Measurements from ENCODE around the gene LRRC30. TPM values are rescaled to one million over a fixed set of nuclear protein-coding genes. Genes with fewer than 3 reads are reported as not detected.

Gene LRRC30
- polyA plus RNA-seq (2013, experiment 1 of 2) = not detected
- polyA plus RNA-seq (2013, experiment 2 of 2) = not detected

GRCh38 chr18:7230626-7231349 lies at the start of gene LRRC30:
TSS of gene LRRC30 (plus strand) at chr18:7231089. CDS start at chr18:7231139, 50 bp downstream.
- no peaks in the 10 kb centered on the region for H3K36me3 ChIP-seq (ENCODE audit: control insufficient read depth, insufficient read depth, low read length)
- no CpG with 5 or more reads among the region's 13 CpGs for WGBS (ENCODE audit: extremely low coverage, insufficient coverage, low lambda C conversion rate)
- no peak for DNase-seq

GRCh38 chr18:7185701-7186100 lies 45.2 kb upstream of the LRRC30 start:
- Histone ChIP-seq H3K4me3 (ENCODE audit: low read length) (no peak overlapping the region), H3K23ac (ENCODE audit: low read length) (no peak overlapping the region), H3K4me2 (ENCODE audit: low read length) (no peak overlapping the region), H2BK120ac (ENCODE audit: low read depth, low read length) (no peak overlapping the region), H3K27ac (ENCODE audit: low read depth, low read length) (no peak overlapping the region), H3K18ac (ENCODE audit: low read length) (no peak overlapping the region), H3K56ac (ENCODE audit: low read length) (no peak overlapping the region), H3K9ac (ENCODE audit: low read length) (no peak overlapping the region), H3K27me3 (ENCODE audit: insufficient read depth, low read length, poor library complexity) (no peaks in the 10 kb centered on the region), H3K79me1 (ENCODE audit: low read length) (no peaks in the 10 kb centered on the region), H2BK5ac (ENCODE audit: low read length) (no peak overlapping the region), H2BK15ac (replicated peaks; ENCODE audit: low read depth) (no peak overlapping the region), H3K4me1 (ENCODE audit: control insufficient read depth, low read depth, low read length) (no peaks in the 10 kb centered on the region), H3K79me2 (ENCODE audit: control insufficient read depth, insufficient read depth, low read length) (no peaks in the 10 kb centered on the region), H2AK5ac (ENCODE audit: low read length) (no peak overlapping the region), H3K36me3 (ENCODE audit: control insufficient read depth, insufficient read depth, low read length) (no peaks in the 10 kb centered on the region), H4K5ac (ENCODE audit: low read length) (no peak overlapping the region), H3K4ac (ENCODE audit: low read depth, low read length) (no peak overlapping the region), H4K8ac (ENCODE audit: low read depth, low read length) (no peak overlapping the region)
- no CpG with 5 or more reads among the region's 3 CpGs for WGBS (ENCODE audit: extremely low coverage, insufficient coverage, low lambda C conversion rate)
- no peak for DNase-seq

More at GRCh38 chr18:7230626-7231349, at the start of gene LRRC30:
- H2BK5ac ChIP-seq (ENCODE audit: low read length) = no peak within 1 kb of the TSS
- H4K8ac ChIP-seq (ENCODE audit: low read depth, low read length) = no peak within 1 kb of the TSS
- no peak within 1 kb of the TSS for H3K4me3 ChIP-seq (ENCODE audit: low read length)
- no peaks in the 10 kb centered on the region for H3K79me2 ChIP-seq (ENCODE audit: control insufficient read depth, insufficient read depth, low read length)
- H3K4me1 ChIP-seq (ENCODE audit: control insufficient read depth, low read depth, low read length) = no peaks in the 10 kb centered on the region
- no peak within 1 kb of the TSS for H3K18ac ChIP-seq (ENCODE audit: low read length)
- H2AK5ac ChIP-seq (ENCODE audit: low read length) = no peak within 1 kb of the TSS
- H3K56ac ChIP-seq (ENCODE audit: low read length) = no peak within 1 kb of the TSS
- no peaks in the 10 kb centered on the region for H3K79me1 ChIP-seq (ENCODE audit: low read length)
- H2BK120ac ChIP-seq (ENCODE audit: low read depth, low read length) = no peak within 1 kb of the TSS
- no peak within 1 kb of the TSS for H3K23ac ChIP-seq (ENCODE audit: low read length)
- H4K5ac ChIP-seq (ENCODE audit: low read length) = no peak within 1 kb of the TSS
- no peak within 1 kb of the TSS for H2BK15ac ChIP-seq (replicated peaks; ENCODE audit: low read depth)
- H3K9ac ChIP-seq (ENCODE audit: low read length) = no peak within 1 kb of the TSS
- H3K4ac ChIP-seq (ENCODE audit: low read depth, low read length) = no peak within 1 kb of the TSS
- H3K27me3 ChIP-seq (ENCODE audit: insufficient read depth, low read length, poor library complexity) = no peaks in the 10 kb centered on the region
- H3K4me2 ChIP-seq (ENCODE audit: low read length) = no peak within 1 kb of the TSS
- no peak within 1 kb of the TSS for H3K27ac ChIP-seq (ENCODE audit: low read depth, low read length)

- no peak overlapping the region for H3K56ac ChIP-seq (ENCODE audit: low read length)
- H3K4me2 ChIP-seq (ENCODE audit: low read length) = no peak overlapping the region
- H4K8ac ChIP-seq (ENCODE audit: low read depth, low read length) = no peak overlapping the region
- H3K4ac ChIP-seq (ENCODE audit: low read depth, low read length) = no peak overlapping the region
- no peak overlapping the region for H2BK15ac ChIP-seq (replicated peaks; ENCODE audit: low read depth)
- no CpG with 5 or more reads among the region's 2 CpGs for WGBS (ENCODE audit: extremely low coverage, insufficient coverage, low lambda C conversion rate)
- H4K5ac ChIP-seq (ENCODE audit: low read length) = no peak overlapping the region
- no peak overlapping the region for H2BK120ac ChIP-seq (ENCODE audit: low read depth, low read length)
- DNase-seq = no peak
- no peaks in the 10 kb centered on the region for H3K36me3 ChIP-seq (ENCODE audit: control insufficient read depth, insufficient read depth, low read length)
- H3K18ac ChIP-seq (ENCODE audit: low read length) = no peak overlapping the region
- no peak overlapping the region for H2BK5ac ChIP-seq (ENCODE audit: low read length)
- H3K27me3 ChIP-seq (ENCODE audit: insufficient read depth, low read length, poor library complexity) = no peaks in the 10 kb centered on the region
- no peaks in the 10 kb centered on the region for H3K79me2 ChIP-seq (ENCODE audit: control insufficient read depth, insufficient read depth, low read length)
- no peak overlapping the region for H2AK5ac ChIP-seq (ENCODE audit: low read length)
- no peaks in the 10 kb centered on the region for H3K4me1 ChIP-seq (ENCODE audit: control insufficient read depth, low read depth, low read length)
- no peak overlapping the region for H3K9ac ChIP-seq (ENCODE audit: low read length)
- no peak overlapping the region for H3K27ac ChIP-seq (ENCODE audit: low read depth, low read length)
- H3K79me1 ChIP-seq (ENCODE audit: low read length) = no peaks in the 10 kb centered on the region
- H3K4me3 ChIP-seq (ENCODE audit: low read length) = no peak overlapping the region
- no peak overlapping the region for H3K23ac ChIP-seq (ENCODE audit: low read length)
These were observed 40.2 kb upstream of the LRRC30 start for GRCh38 chr18:7190547-7191156.

- Histone ChIP-seq H3K56ac (ENCODE audit: low read length) (no peak overlapping the region), H3K23ac (ENCODE audit: low read length) (no peak overlapping the region), H3K4me1 (ENCODE audit: control insufficient read depth, low read depth, low read length) (no peaks in the 10 kb centered on the region), H2AK5ac (ENCODE audit: low read length) (no peak overlapping the region), H4K5ac (ENCODE audit: low read length) (no peak overlapping the region), H3K9ac (ENCODE audit: low read length) (no peak overlapping the region), H4K8ac (ENCODE audit: low read depth, low read length) (no peak overlapping the region), H3K79me1 (ENCODE audit: low read length) (no peaks in the 10 kb centered on the region), H3K4ac (ENCODE audit: low read depth, low read length) (no peak overlapping the region), H3K4me2 (ENCODE audit: low read length) (no peak overlapping the region), H3K4me3 (ENCODE audit: low read length) (no peak overlapping the region), H3K27ac (ENCODE audit: low read depth, low read length) (no peak overlapping the region), H3K79me2 (ENCODE audit: control insufficient read depth, insufficient read depth, low read length) (no peaks in the 10 kb centered on the region), H2BK15ac (replicated peaks; ENCODE audit: low read depth) (no peak overlapping the region), H2BK5ac (ENCODE audit: low read length) (no peak overlapping the region), H3K18ac (ENCODE audit: low read length) (no peak overlapping the region), H3K36me3 (ENCODE audit: control insufficient read depth, insufficient read depth, low read length) (no peaks in the 10 kb centered on the region), H3K27me3 (ENCODE audit: insufficient read depth, low read length, poor library complexity) (no peaks in the 10 kb centered on the region), H2BK120ac (ENCODE audit: low read depth, low read length) (no peak overlapping the region)
- no peak for DNase-seq
- WGBS (ENCODE audit: extremely low coverage, insufficient coverage, low lambda C conversion rate) = no CpG with 5 or more reads among the region's 2 CpGs
These were observed 39.2 kb upstream of the LRRC30 start for GRCh38 chr18:7191736-7192135.

- Histone ChIP-seq H3K36me3 (ENCODE audit: control insufficient read depth, insufficient read depth, low read length) (no peaks in the 10 kb centered on the region), H2AK5ac (ENCODE audit: low read length) (no peak overlapping the region), H3K56ac (ENCODE audit: low read length) (no peak overlapping the region), H3K27me3 (ENCODE audit: insufficient read depth, low read length, poor library complexity) (no peaks in the 10 kb centered on the region), H3K4ac (ENCODE audit: low read depth, low read length) (no peak overlapping the region), H3K4me3 (ENCODE audit: low read length) (no peak overlapping the region), H2BK5ac (ENCODE audit: low read length) (no peak overlapping the region), H3K23ac (ENCODE audit: low read length) (no peak overlapping the region), H3K4me1 (ENCODE audit: control insufficient read depth, low read depth, low read length) (no peaks in the 10 kb centered on the region), H2BK120ac (ENCODE audit: low read depth, low read length) (no peak overlapping the region), H3K79me2 (ENCODE audit: control insufficient read depth, insufficient read depth, low read length) (no peaks in the 10 kb centered on the region), H3K18ac (ENCODE audit: low read length) (no peak overlapping the region), H3K4me2 (ENCODE audit: low read length) (no peak overlapping the region), H4K5ac (ENCODE audit: low read length) (no peak overlapping the region), H3K79me1 (ENCODE audit: low read length) (no peaks in the 10 kb centered on the region), H3K9ac (ENCODE audit: low read length) (no peak overlapping the region), H4K8ac (ENCODE audit: low read depth, low read length) (no peak overlapping the region), H2BK15ac (replicated peaks; ENCODE audit: low read depth) (no peak overlapping the region), H3K27ac (ENCODE audit: low read depth, low read length) (no peak overlapping the region)
- WGBS (ENCODE audit: extremely low coverage, insufficient coverage, low lambda C conversion rate) = no CpG with 5 or more reads among the region's 5 CpGs
- DNase-seq = no peak
These were observed 35.6 kb upstream of the LRRC30 start for GRCh38 chr18:7195266-7195665.

Measured in mesendoderm (in vitro differentiated cells).